Neuronal stem cell (in vitro differentiated cells): ENCODE results near the gene UBR3.

Experiments
- DNase-seq: peaks from one replicate; pipeline ENCODE4 v3.0.0-alpha.2; 2013; ENCODE audit warnings: low spot score
- H2AFZ ChIP-seq: one replicate; pipeline ENCODE4 v1.6.1; 2013; ENCODE audit warnings: mild to moderate bottlenecking, low read length, inconsistent platforms
- H2AK5ac ChIP-seq: 2 replicates; pipeline ENCODE4 v1.6.1; 2013; ENCODE audit warnings: low read depth, mild to moderate bottlenecking, inconsistent platforms, low read length, moderate library complexity, mixed read lengths
- H2BK120ac ChIP-seq: 2 replicates; pipeline ENCODE4 v1.6.1; 2013; ENCODE audit warnings: low read depth, mild to moderate bottlenecking, inconsistent platforms, low read length, moderate library complexity, mixed read lengths
- H2BK12ac ChIP-seq: one replicate; pipeline ENCODE4 v1.6.1; 2013; ENCODE audit warnings: low read length, inconsistent platforms
- H2BK15ac ChIP-seq: 2 replicates; pipeline ENCODE4 v1.6.1; 2013; ENCODE audit warnings: mild to moderate bottlenecking, low read length, inconsistent platforms, mixed read lengths
- H2BK5ac ChIP-seq: one replicate; pipeline ENCODE4 v1.6.1; 2013; ENCODE audit warnings: inconsistent platforms, mild to moderate bottlenecking, low read length, moderate library complexity
- H3K14ac ChIP-seq: one replicate; pipeline ENCODE4 v1.6.1; 2013; ENCODE audit warnings: low read length, inconsistent platforms
- H3K18ac ChIP-seq: 2 replicates; pipeline ENCODE4 v1.6.1; 2013; ENCODE audit warnings: low read length, inconsistent platforms
- H3K23ac ChIP-seq: 2 replicates; pipeline ENCODE4 v1.6.1; 2013; ENCODE audit warnings: low read depth, mild to moderate bottlenecking, mixed read lengths, low read length, inconsistent platforms; ENCODE audit not compliant: poor library complexity
- H3K27ac ChIP-seq: replicated peaks from 3 replicates; pipeline ENCODE4 v1.5.1; 2013; ENCODE audit warnings: low read length, inconsistent platforms
- H3K27me3 ChIP-seq, 3 experiments: 2 replicates each; pipeline ENCODE4 v1.6.1; 2013; ENCODE audit warnings: low read length in 3 of 3, mild to moderate bottlenecking in 2 of 3, inconsistent platforms in 1 of 3, low read depth in 1 of 3, mixed read lengths in 1 of 3, moderate library complexity in 1 of 3; ENCODE audit not compliant: control insufficient read depth in 3 of 3, insufficient read depth in 3 of 3
- H3K36me3 ChIP-seq, 2 donors: replicated peaks in 1 of 2; 2 replicates each; pipeline ENCODE4 v1.6.1; 2013; ENCODE audit warnings: low read length in 2 of 2; ENCODE audit not compliant: control insufficient read depth in 2 of 2, insufficient read depth in 2 of 2
- H3K4ac ChIP-seq: 2 replicates; pipeline ENCODE4 v1.6.1; 2013; ENCODE audit warnings: inconsistent platforms, mild to moderate bottlenecking, low read length, moderate library complexity
- H3K4me1 ChIP-seq, 2 donors: 1 replicate in 1 of 2; 2 replicates in 1 of 2; pipeline ENCODE4 v1.6.1; 2013; ENCODE audit warnings: low read length in 2 of 2, low read depth in 1 of 2; ENCODE audit not compliant: control insufficient read depth in 2 of 2, insufficient read depth in 1 of 2
- H3K4me2 ChIP-seq: one replicate; pipeline ENCODE4 v1.6.1; 2013; ENCODE audit warnings: mild to moderate bottlenecking, low read length, inconsistent platforms; ENCODE audit not compliant: insufficient read depth, poor library complexity, severe bottlenecking
- H3K4me3 ChIP-seq, 2 donors: 2 replicates each; pipeline ENCODE4 v1.5.1; 2013; ENCODE audit warnings: low read length in 2 of 2, mild to moderate bottlenecking in 2 of 2, inconsistent platforms in 1 of 2, moderate library complexity in 1 of 2
- H3K79me1 ChIP-seq: one replicate; pipeline ENCODE4 v1.6.1; 2013; ENCODE audit warnings: low read depth, mild to moderate bottlenecking, inconsistent platforms, low read length, moderate library complexity
- H3K9ac ChIP-seq: one replicate; pipeline ENCODE4 v1.6.1; 2013; ENCODE audit warnings: mild to moderate bottlenecking, low read depth, low read length, inconsistent platforms; ENCODE audit not compliant: poor library complexity
- H3K9me3 ChIP-seq, 2 donors: replicated peaks in 1 of 2; 2 replicates each; pipeline versions ENCODE3 to v1.6.1; 2013; ENCODE audit warnings: low read length in 2 of 2, mild to moderate bottlenecking in 2 of 2, inconsistent platforms in 1 of 2, low read depth in 1 of 2, mixed read lengths in 1 of 2, moderate library complexity in 1 of 2; ENCODE audit not compliant: control insufficient read depth in 2 of 2, insufficient read depth in 1 of 2
- H4K8ac ChIP-seq: one replicate; pipeline ENCODE4 v1.6.1; 2013; ENCODE audit warnings: low read depth, mild to moderate bottlenecking, inconsistent platforms, low read length, moderate library complexity
- H4K91ac ChIP-seq: one replicate; pipeline ENCODE4 v1.6.1; 2013; ENCODE audit warnings: low read length, low read depth, mild to moderate bottlenecking, inconsistent platforms; ENCODE audit not compliant: poor library complexity
- WGBS, 2 donors: extraction: QIAGEN DNeasy Blood & Tissue Kit; methylation state at CpG; one replicate each; pipeline ENCODE4 v1.1.7; 2013; ENCODE audit warnings: missing lambda C conversion rate in 2 of 2, mixed read lengths in 1 of 2; ENCODE audit not compliant: insufficient read length in 2 of 2, insufficient replicate concordance in 1 of 2; ENCODE audit errors: extremely low coverage in 2 of 2; 5-methylcytosine and 5-hydroxymethylcytosine counted together

UBR3 gene

DNA sequence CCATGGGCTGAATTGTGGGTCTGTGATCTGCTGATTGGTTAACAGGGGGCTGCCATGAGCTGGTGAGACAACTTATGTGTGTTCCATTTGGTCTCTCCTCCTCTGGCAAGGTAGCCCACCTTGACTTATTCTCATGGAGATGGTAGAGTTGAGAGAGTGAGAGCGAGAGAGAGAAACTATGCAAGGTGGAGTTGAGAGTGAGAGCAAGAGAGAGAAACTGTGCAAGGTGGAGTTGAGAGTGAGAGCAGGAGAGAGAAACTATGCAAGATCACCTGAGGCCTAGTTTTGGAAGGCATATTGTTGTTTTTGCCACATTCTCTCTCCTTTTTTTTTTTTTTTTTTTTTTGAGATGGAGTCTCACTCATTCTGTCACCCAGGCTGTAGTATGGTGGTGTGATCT is 155.7 kb downstream of the UBR3 start:
- Histone ChIP-seq H3K18ac (no peak overlapping the region), H3K36me3 (peaks cover 1 to 6% of the 10 kb centered on the region in 2 donors), H4K91ac (no peak overlapping the region), H2BK5ac (no peak overlapping the region), H2BK120ac (no peak overlapping the region), H3K14ac (no peak overlapping the region), H3K4me3 (no peak overlapping the region), H3K9me3 (no peaks in the 10 kb centered on the region), H2AK5ac (no peak overlapping the region), H2BK12ac (no peak overlapping the region), H3K4me1 (no peaks in the 10 kb centered on the region), H3K9ac (no peak overlapping the region), H3K79me1 (peaks cover 1% of the 10 kb centered on the region), H2AFZ (no peak overlapping the region), H3K4me2 (no peak overlapping the region), H3K27me3 (no peaks in the 10 kb centered on the region), H4K8ac (no peak overlapping the region), H3K23ac (no peak overlapping the region), H3K27ac (no peak overlapping the region), H2BK15ac (no peak overlapping the region), H3K4ac (no peak overlapping the region)
- no CpG with 5 or more reads among the region's 1 CpG for WGBS, 2 donors
- DNase-seq: no peak

DNA sequence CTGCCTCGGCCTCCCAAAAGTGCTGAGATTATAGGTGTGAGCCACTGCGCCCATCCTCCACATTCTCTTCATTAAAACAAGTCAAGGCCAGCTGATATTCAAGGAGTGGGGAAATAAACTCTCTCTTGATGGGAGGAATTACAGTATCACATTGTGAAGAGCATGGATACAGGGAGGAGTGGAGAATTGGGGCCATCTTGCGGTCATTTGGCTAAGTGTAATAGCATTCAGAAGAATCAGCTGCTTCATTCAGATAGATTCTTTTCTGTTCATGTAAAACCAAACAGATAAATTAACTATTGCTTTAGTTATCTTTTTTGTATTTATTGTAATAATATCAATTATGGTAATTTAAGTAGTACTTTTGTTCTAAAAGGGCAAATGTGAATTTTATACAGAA is 156.3 kb downstream of the UBR3 start:
- Histone ChIP-seq H3K27me3 (no peaks in the 10 kb centered on the region), H2BK15ac (no peak overlapping the region), H3K27ac (no peak overlapping the region), H3K4me1 (no peaks in the 10 kb centered on the region), H3K4me2 (no peak overlapping the region), H3K18ac (no peak overlapping the region), H2AFZ (no peak overlapping the region), H3K14ac (no peak overlapping the region), H3K36me3 (peaks cover 1 to 6% of the 10 kb centered on the region in 2 donors), H3K23ac (no peak overlapping the region), H3K79me1 (peaks cover 1% of the 10 kb centered on the region), H4K91ac (no peak overlapping the region), H3K4ac (no peak overlapping the region), H2BK120ac (no peak overlapping the region), H2BK12ac (no peak overlapping the region), H2BK5ac (no peak overlapping the region), H3K9me3 (no peaks in the 10 kb centered on the region), H4K8ac (no peak overlapping the region), H3K9ac (no peak overlapping the region), H2AK5ac (no peak overlapping the region), H3K4me3 (no peak overlapping the region)
- DNase-seq: no peak
- WGBS, 2 donors: no CpG with 5 or more reads among the region's 3 CpGs

DNA sequence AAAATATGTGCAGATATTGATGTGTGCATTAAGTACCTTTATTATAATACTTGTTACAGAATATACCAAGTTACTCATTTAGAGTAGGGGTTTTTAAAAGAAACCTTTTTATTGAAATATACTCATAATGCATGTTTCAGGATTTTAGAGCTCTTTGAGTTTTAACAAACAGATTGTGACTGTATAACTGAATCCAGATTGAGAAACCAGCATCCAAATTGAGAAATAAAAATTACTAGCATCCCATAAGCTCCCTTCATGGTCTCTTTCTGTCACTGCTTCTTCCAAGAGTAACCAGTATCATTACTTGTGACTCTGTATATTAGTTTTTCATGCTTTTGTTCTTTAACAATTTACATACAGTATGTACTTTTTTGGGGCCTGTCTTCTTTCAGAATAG is 156.9 kb downstream of the UBR3 start:
- H2AFZ ChIP-seq: no peak overlapping the region
- no peaks in the 10 kb centered on the region for H3K27me3 ChIP-seq
- no peak overlapping the region for H2BK5ac ChIP-seq
- H2AK5ac ChIP-seq: no peak overlapping the region
- H3K4me1 ChIP-seq: no peaks in the 10 kb centered on the region
- H4K91ac ChIP-seq: no peak overlapping the region
- no peak overlapping the region for H3K23ac ChIP-seq
- no peak overlapping the region for H3K27ac ChIP-seq
- H3K36me3 ChIP-seq: peaks cover 0 to 6% of the 10 kb centered on the region in 2 donors
- H3K9ac ChIP-seq: no peak overlapping the region
- no peaks in the 10 kb centered on the region for H3K9me3 ChIP-seq
- H3K4ac ChIP-seq: no peak overlapping the region
- H3K4me2 ChIP-seq: no peak overlapping the region
- H2BK120ac ChIP-seq: no peak overlapping the region
- H3K14ac ChIP-seq: no peak overlapping the region
- H2BK15ac ChIP-seq: no peak overlapping the region
- H3K4me3 ChIP-seq: no peak overlapping the region
- H4K8ac ChIP-seq: no peak overlapping the region
- no peak for DNase-seq
- peaks cover 1% of the 10 kb centered on the region for H3K79me1 ChIP-seq
- H3K18ac ChIP-seq: no peak overlapping the region
- H2BK12ac ChIP-seq: no peak overlapping the region

DNA sequence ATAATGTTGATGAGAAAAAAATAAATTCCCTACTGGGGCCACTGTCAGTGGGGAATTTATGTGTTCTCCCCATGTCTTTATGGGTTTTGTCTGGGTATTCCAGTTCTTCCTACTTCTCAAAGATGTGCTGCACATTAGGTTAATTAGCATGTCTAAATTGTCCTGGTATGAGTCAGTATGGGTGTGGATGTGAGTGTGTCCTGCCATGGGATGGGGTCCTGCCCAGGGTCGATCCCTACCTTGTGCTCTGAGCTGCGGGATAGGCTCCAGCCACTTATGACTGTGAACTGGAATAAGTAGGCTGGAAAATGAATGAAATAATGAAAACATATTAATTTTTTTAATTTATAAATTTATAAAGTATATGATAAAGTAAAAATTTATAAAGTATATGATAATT is 167.5 kb downstream of the UBR3 start:
- no peak overlapping the region for H3K27ac ChIP-seq
- no CpG with 5 or more reads among the region's 2 CpGs for WGBS, 2 donors
- H4K91ac ChIP-seq: no peak overlapping the region
- H3K27me3 ChIP-seq: no peaks in the 10 kb centered on the region
- H3K4ac ChIP-seq: no peak overlapping the region
- peaks cover 0 to 8% of the 10 kb centered on the region in 2 donors for H3K9me3 ChIP-seq
- no peak for DNase-seq
- H3K9ac ChIP-seq: no peak overlapping the region
- H2BK12ac ChIP-seq: no peak overlapping the region
- no peak overlapping the region for H2BK120ac ChIP-seq
- H4K8ac ChIP-seq: no peak overlapping the region
- H2AFZ ChIP-seq: no peak overlapping the region
- no peak overlapping the region for H3K23ac ChIP-seq
- H3K4me1 ChIP-seq: no peaks in the 10 kb centered on the region
- H3K18ac ChIP-seq: no peak overlapping the region
- no peak overlapping the region for H2AK5ac ChIP-seq
- H3K14ac ChIP-seq: no peak overlapping the region
- no peaks in the 10 kb centered on the region for H3K79me1 ChIP-seq
- no peak overlapping the region for H2BK15ac ChIP-seq
- peaks cover 0 to 3% of the 10 kb centered on the region in 2 donors for H3K36me3 ChIP-seq
- no peak overlapping the region for H3K4me3 ChIP-seq
- no peak overlapping the region for H2BK5ac ChIP-seq
- H3K4me2 ChIP-seq: no peak overlapping the region
